Urothelium cell line (cell line): ENCODE results near the gene S100A3.
"Not testable (repeated sequence)": the region's sequence is repeated elsewhere in the genome, so short reads cannot be mapped to it uniquely, and the experiment has no call there.

Source experiments
- DNase-seq: peaks from one replicate; pipeline ENCODE4 v3.0.0; 2011; ENCODE audit warnings: low spot score, mixed read lengths
- FAIRE-seq: peaks from 2 replicates; lab custom pipeline; 2011; peaks lifted over from hg19 to GRCh38; lab: Jason Lieb, UNC

S100A3 gene

DNA sequence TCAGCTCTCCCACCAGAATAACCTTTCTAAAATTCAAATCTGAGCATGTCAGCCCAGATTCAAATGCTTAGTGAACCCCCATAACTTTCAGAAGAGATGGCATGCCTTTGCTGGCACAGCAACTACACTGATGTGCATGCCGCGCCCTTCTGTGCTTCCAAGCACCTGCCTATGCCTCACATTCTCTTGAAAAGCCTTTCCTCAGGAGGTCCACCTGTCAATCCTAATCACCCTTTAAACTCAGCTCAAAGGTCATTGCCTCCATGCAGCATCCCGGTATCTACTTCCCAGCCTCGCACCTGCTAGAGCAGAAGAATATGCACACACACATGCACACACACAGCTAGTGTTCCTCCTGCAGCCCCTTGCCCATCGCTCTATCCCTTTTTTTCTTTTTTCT lies 21.8 kb upstream of the S100A3 start:
- FAIRE-seq (no peak), DNase-seq (no peak)

DNA sequence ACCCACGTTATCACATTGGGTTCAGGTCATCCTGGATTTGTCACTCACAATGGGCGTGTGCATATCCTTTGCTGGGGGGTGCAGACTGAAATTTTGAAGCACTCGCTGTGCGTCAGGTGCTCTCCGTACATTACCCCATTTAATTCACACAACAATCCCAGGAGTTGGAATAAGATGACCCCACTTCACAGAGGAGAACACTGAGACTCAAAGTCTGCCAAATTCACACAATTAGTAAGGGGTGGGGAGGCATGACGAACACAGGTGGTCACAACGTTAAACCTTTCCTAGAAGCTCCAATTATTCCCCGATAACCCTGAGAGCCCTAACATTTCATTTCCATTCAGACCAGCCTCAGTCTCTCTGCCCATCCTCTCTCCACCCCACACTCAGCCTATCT lies 20.4 kb upstream of the S100A3 start:
- FAIRE-seq, result no peak
- DNase-seq, result no peak

DNA sequence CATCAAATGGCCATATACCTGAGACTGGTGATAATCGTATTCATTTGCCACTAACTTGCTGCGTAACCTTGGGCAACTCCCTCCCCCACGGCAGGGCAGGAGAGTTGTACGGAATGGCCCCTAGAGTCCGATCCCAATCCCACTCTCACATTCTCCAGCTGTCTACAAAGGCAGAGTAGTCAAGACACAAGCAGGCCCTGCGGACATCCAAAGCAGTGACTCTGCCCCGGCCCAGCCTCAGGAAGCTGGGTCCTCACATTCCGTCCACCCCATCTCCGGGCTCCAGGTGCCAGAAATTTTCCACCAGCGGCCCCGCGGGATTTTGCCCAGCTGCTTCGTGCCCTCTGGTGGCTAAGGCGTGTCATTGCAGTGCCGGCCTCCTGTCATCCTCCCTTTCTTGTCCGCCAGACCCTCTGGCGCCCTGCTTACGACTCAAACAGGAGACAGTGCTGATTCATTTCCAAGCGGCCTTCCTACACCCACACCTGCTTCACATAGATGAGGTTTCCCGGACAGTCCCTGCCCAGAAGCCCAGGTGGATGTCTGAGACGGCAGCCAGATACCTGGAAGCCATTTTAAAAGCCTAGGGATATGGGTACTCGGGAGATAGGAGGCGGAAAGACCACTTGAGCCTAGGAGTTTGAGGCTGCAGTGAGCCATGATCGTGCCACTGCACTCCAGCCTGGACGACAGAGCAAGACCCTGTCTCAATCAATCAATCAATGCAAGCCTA lies 19.5 kb upstream of the S100A3 start:
- FAIRE-seq (peak; percentile 13), DNase-seq (peak; percentile 90)

DNA sequence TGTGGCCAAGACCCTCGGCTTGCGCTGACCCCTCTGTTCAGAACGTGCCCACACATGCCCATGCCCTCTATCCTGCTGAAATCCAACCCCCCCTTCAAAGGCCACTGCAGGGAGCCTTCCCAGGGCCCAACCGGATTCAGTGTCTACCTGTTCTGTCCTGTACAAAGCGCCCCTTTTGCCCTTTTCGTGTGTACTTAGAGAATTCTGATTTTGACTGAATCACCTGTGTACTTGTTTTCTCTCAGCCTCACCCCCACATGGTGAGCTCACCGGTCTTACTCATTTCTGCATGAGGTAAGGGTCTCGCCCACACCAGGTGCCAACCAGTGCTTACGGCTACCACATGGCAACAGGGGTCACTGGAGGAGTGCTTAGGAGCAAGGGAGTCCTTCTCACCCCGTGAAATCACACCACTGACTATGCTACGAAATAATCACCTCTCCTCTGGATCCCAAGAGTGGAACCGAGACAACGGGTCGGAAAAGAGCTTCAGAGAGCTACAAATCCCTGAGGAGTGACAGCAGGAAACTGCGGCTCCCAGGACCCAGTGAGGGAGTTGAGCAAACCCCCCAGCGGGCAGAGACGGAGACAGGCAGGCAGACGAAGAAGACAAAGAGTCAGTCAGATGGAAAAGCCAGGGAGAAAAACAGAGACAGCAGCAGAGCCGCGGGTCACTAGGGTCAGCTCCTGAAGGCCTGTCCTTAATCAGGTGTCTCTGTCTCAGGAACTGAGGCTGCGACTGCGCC lies 18.7 kb upstream of the S100A3 start:
- DNase-seq, result peak; percentile 68

DNA sequence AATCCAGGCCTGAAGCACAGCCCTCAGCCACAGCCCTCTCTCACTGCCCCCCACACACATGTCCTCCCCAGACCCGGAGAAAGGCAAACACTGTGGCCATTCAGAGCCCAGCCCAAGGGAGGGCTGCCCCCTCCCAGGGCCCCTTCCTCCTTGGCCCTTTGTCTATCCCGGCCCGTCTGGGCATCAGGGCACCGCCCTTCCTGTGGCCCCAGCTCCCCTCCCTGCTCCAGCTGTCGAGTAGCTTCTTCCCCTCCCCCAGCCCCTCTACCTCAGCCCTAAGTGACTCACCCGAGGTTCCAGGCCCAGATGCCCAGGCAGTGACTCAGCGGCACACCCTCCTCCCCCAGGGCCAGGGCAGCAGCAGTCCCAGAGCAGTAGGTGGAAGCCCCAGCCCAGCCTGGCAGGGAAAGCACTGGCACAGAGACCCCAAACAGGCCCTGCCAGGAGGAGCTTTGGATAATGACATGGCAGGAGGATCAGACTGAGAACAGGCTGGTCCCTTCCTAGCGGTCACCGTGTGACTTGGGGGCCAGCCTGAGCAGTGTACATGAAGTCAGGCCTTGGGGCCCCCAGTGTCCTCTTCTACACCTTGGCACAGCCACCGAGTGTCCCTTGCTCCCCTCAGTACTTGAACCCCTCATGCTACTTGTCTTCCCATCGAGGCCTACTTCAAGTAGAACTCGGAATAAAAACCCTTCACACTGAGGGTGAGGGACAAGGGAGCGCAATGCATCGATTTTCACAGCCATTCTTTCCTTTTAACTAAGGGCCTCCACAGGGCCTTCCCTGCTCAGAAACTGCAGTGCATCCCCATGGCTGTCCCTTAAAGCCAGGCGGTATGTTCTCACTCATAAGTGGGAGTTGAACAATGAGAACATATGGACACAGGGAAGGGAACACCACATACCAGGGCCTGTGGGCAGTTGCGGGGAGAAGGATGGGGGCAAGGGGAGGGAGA lies 17.6 kb upstream of the S100A3 start:
- peak; percentile 85 for FAIRE-seq
- peak; percentile 97 for DNase-seq

More for the DNA sequence above, 18.7 kb upstream of the S100A3 start:
- FAIRE-seq, result peak; percentile 52

DNA sequence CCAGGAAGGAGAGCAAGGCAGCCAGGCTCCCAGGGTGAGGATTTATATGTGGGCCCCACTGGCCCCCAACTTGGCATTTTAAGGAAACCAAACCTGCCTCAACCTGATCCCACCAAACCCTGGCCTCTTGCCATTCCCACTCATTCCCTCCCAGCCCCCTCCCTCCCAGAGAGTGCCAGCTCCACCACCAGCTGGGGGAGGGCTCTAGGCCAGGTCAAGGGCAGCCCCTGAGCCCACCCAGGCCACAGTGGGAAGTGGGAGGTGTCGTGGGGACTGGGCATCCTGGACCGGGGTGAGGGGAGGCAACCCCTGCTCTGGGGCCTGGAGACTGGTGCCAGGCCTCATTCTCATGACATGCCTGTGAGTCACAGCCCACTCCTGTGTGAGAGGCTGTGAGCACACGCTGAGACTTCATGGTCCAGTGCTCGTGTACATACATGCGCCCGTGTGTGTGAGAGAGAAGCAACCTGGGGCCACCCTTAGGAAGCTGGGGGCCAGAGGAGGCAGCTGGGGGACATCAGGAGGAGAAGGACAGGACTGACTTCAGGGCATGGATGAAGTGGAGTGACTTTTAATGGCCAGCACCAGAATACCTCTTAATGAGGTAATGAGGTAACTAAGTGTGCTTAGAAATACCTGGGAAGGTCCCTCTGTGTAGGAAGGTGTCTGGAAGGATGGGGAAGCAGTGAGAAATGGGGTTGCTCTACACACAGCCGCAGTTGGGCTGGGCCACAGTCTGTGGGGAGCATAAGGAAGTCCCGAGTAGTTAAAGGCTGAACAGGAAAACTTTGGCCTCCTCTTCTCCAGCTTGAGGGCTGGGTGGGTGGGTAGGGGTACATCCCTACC lies 16.7 kb upstream of the S100A3 start, which contains the start of gene S100A2:
Gene S100A2, minus strand, starts transcription at position 316 of the 846 bp plus-strand sequence. CDS start 1,967 bp downstream, outside the sequence.
- DNase-seq (peak; percentile 87), FAIRE-seq (peak; percentile 56)

DNA sequence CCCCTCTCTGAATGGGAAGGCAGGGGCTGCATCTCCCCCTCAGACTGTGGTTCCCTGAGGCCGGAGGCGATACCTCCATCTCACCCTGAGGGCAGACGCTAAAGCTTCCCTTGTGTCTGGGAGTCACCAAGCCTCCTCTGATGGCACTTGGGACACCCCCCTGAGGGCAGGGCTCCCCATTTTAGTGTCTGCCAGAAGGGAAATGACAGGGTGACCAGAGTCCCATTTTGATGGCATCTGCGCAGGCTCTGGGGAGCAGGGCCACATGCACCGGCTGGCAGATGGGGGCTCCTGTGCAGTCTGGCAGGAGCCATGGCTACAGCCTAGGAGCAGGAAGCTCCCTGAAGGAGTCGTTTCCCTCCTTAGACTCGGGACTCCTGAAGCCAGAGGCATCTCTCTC lies 14.9 kb upstream of the S100A3 start:
- DNase-seq (no peak), FAIRE-seq (no peak)

DNA sequence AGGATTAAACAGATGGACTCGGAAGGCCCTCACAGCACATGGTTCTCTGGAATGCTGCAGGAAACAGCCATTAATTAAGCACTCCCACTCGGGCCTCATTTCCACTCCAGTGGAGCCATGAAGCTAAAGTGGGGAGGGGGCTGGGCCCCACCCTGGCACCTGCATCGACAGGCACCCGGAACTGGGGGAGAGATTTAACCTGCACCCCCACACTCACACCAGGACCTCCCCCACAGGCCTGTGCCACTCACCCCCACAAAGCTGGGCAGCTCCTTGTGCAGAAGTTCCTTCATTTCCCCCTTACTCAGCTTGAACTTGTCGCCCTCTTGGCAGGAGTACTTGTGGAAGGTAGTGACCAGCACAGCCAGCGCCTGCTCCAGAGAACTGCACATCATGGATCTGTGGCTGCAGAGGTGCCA lies 14.4 kb upstream of the S100A3 start:
- FAIRE-seq (no peak), DNase-seq (no peak)

DNA sequence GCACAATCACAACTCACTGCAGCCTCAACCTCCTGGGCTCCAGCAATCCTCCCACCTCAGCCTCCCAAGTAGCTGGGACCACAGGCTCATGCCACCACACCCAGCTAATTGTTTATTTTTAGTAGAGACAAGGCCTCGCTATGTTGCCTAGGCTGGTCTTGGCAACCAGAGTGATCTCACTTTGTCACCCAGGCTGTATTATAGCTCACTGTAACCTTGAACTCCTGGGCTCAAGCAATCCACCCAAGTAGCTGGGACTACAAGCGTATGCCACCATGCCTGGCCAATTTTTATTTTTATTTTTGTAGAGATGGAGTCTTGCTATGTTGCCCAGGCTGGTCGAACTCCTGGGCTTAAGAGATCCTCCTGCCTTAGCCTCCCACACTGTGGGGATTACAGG lies 13.0 kb upstream of the S100A3 start:
- FAIRE-seq, DNase-seq: not testable (repeated sequence)

DNA sequence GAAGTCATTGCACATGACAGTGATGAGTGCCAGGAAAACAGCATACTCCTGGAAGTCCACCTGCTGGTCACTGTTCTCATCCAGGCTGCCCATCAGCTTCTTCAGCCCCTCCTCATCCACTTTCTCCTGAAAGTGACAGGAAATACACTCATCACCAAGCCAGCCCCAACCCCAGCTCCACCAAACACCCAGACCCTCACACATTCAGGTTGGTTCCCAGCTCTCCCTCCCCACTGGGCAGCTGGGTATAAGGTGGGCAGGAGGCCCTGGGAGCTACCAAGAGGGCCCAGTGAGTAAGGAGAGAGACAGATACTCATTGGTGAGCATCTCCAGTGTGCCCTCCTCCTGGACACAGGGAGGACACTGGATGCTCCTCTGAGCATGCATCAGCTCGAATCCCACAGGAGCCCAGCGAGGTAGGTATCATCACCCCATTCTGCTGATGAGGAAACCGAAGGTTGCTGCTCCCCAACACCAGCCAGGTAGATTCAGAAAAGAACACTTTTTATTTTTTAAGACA lies 12.5 kb upstream of the S100A3 start:
- no peak for FAIRE-seq
- DNase-seq, result no peak

DNA sequence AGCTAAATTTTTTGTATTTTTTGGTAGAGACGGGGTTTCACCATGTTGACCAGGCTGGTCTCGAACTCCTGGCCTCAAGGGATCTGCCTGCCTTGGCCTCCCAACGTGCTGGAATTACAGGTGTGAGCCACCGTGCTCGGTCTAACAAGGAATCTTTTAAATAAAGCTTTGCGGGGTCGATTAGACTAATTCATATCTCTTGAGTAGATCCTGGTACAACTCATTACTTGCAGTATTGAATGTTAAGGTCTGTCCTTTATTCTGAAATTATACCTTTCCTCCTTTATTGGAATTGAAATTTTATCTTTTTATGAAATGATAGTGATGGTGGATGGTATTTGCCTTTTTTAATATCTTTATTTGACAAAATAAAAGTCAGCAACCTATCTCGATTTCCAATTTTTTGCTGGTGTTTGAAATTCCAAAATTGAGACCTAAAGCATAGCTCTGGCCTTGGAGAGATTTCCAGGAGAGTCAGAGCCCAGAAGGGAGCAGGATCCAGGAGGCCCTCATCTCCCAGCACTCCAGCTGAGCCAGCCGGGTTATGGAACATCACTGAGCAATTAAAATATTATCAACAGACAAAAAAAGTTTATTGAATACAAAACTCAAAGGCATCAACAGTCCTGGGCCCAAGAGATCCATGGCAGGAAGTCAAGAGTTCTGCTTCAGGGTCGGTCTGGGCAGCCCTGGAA lies 11.9 kb upstream of the S100A3 start:
- DNase-seq, result no peak
- no peak for FAIRE-seq

DNA sequence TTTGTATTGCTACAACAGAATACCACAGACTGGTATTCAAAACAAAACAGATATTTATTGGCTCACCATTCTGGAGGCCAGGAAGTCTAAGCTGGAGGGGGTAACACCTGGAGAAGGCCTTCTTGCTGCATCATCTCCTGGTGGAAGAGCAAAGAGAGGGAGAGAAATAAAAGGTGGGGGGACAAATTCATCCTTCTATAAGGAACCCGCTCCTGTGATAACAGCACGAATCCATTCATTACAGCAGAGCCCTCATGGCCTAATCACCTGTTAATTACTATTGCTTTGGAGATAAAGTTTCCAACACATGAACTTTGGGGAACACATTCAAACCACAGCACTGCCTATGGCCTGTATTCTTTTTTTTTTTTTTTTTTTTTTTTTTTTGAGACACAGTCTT lies 11.2 kb upstream of the S100A3 start:
- DNase-seq (no peak), FAIRE-seq (no peak)

DNA sequence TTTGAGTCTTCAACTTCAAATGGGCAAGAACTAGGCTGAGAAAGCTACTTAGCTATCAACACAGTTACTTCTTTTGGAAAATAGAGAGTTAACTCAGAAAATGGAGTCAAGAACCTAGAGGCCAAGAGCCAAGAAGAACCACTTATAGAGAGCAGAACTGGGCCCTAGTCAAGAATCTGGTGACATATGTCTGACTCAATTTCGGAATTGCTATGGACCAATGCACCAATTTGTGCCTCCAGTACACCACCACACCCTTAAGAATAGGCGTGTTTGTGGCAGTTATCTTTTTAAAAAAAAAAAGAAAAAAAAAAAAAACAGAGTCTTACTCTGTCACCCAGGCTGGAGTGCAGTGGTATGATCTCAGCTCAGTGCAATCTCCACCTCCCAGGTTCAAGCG lies 8.8 kb upstream of the S100A3 start:
- FAIRE-seq (no peak), DNase-seq (no peak)

DNA sequence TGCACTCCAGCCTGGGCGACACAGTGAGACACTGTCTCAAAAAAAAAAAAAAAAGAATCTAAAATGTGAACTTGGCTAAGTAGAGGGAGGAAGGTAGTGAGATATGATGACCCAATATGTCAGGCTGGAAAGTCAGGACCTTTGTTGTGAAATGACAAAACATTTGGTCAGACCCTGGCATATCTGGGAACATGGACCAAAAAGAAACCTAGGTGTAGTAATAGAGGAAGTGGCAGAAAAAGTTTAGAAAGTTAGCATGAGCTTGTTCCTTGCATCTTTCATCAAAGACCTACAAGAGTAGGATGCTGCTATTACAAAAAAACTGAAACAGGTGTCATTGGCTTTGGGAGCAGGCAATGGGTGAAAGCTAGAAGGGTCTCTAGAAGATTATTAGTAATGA lies 7.3 kb upstream of the S100A3 start:
- FAIRE-seq (no peak), DNase-seq (no peak)

DNA sequence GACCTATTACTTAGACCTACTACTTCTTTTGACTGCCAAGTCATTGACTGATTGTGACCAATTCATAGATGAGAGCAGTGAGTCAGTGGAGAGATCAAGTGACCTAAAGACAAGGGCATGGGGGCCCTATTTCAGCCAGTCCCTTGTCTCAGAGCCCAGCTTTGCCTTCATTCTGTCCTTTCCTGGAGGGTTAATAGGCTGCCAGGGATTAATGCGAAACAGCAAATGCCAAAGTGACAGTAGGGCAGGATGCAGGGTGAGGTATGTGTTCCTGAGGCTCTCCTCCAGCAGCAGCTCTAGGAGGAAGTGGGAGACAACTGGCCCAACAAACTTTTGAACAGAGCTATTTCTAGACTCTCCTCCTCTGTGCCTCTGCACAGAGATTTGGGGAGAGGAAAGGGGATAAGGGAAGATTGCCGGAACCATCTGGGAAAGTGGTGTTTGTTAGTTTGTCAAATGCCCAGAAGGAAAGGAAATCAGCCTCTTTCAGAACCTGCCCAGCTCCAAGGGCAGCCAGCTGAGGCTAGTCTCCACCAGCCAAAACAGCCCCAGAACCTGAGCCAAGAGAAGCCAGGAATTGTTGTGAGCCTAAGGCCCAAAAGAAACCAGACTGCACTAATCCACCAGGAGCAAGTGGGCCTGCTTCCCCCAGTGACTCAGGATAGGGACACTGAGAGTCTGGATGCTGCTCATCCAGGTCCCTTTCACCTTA lies 4.9 kb upstream of the S100A3 start:
- FAIRE-seq (no peak), DNase-seq (no peak)

DNA sequence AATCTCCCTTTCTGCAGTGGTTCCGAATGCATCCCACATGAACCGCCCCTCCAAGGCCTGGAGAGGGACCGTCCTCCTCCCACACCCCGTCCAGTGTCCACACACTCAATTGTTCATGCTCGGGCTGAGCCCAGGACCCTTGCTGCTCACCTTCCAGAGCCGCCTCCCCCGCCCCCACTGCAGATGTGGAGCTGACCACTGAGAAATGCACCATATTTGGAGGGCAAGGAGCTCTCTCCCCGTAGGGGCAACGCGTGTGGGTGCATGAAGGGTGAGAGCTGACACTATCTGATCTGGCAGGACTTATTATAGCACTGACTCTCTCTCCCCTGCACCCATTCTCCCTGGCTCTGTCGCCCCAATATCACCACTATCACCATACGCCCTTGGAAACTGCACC lies 4.0 kb upstream of the S100A3 start:
- no peak for FAIRE-seq
- DNase-seq, result no peak

DNA sequence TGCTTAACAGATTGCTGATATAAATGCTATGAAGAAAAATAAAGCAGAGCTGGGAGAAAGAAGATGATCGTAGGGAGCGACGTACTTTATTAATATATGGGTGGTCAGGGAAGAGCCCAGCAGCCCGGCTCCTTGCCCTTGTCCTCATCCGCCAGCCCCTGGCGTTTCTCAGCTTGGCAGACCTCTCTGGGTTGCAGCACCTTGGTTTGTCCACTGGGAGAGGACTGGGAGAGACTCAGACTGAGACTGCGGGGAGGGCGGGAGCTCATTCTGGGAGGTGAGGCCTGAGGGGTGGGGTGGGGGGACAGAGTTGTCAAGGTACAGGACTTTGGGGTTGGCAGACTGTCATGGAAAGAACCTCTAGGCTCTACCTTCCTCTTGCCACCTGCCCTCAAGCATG lies 3.3 kb upstream of the S100A3 start:
- FAIRE-seq (no peak), DNase-seq (no peak)

DNA sequence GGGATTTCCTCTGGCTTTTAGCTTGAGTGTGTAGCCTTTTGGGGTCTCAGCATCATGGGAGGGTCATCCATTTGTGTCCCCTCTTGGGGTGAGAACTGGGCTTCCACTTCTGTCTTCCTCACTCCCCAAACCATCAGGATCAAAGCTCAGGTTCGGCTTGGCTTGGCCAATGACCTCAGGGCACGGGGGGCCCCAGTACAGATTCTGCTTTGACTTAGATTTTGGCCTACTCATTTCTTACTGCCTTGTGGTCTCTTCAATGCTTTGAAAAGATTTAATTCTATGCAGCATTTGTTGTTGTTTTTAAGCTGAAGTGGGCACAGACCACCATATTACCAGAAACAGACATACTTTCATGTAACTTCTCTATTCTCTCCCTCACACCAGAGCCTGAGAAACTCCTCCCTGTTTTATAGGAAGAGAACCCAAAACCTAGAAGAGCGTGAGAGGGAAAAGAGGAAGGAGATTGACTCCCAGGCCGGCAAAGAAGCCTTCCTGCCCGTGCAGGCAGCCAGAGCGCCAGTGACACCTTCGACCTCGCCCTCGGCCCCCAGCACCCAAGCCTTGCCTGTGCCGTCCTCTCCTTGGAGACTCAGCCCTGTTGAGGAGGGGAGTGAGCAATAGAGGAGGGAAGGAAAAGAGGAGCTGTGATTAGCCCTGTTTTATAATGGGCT lies 1.9 kb upstream of the S100A3 start:
- FAIRE-seq, result no peak
- no peak for DNase-seq
